ENCODE data around the gene USP22. TPM values are rescaled to one million over a fixed set of nuclear protein-coding genes. Genes with fewer than 3 reads are reported as not detected.

USP22 gene
- total and polyA plus RNA-seq, 2 donors (not counting 3 experiments of a cell fraction or from before 2014, with no cell fraction given): 204 to 260 TPM

GRCh38 chr17:21013983-21014382 is 28.8 kb downstream of the USP22 start:
- TF ChIP-seq, protein P1, sequence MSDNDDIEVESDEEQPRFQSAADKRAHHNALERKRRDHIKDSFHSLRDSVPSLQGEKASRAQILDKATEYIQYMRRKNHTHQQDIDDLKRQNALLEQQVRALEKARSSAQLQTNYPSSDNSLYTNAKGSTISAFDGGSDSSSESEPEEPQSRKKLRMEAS (IDR thresholded peaks at IDR 0.05; ENCODE audit: insufficient read depth, insufficient read length): no peak
- no peak for TF ChIP-seq GATA2 (IDR thresholded peaks at IDR 0.05; ENCODE audit: insufficient read depth, insufficient read length, low read depth, low read length)
- TF ChIP-seq POLR2AphosphoS5 (IDR thresholded peaks at IDR 0.05; ENCODE audit: insufficient read depth, low read depth, low read length): no peak
- TF ChIP-seq EZH2 (IDR thresholded peaks at IDR 0.05; ENCODE audit: borderline replicate concordance, low read depth, low read length, severe bottlenecking): no peak
- TF ChIP-seq FOS (IDR thresholded peaks at IDR 0.05; ENCODE audit: borderline replicate concordance, insufficient read depth, low read length): no peak
- no peak for TF ChIP-seq POLR2A (IDR thresholded peaks at IDR 0.05; ENCODE audit: low read depth, low read length)
- no peak for TF ChIP-seq MYC (IDR thresholded peaks at IDR 0.05; ENCODE audit: low read depth, low read length)
- no peak for TF ChIP-seq JUN (IDR thresholded peaks at IDR 0.05; ENCODE audit: borderline replicate concordance, insufficient read depth, insufficient read length, low read depth)
- no peak for TF ChIP-seq CTCF (IDR thresholded peaks at IDR 0.05; ENCODE audit: extremely low read depth in 1 of 2, insufficient read depth in 1 of 2, low read depth in 1 of 2, low read length in 2 of 2)
- H3K79me2 ChIP-seq (ENCODE audit: control insufficient read depth, insufficient read depth, low read length): peaks cover 81% of the 10 kb centered on the region
- H3K9me3 ChIP-seq (replicated peaks; ENCODE audit: control insufficient read depth, insufficient read depth, low read length): no peaks in the 10 kb centered on the region
- POLR2A ChIA-PET: no interaction called here
- DNase-seq (ENCODE audit: low read depth, low spot score) (no peak), FAIRE-seq (no peak)
- H3K9ac ChIP-seq (replicated peaks; ENCODE audit: extremely low read depth, insufficient read depth, low read length): no peak overlapping the region
- H3K4me2 ChIP-seq (ENCODE audit: insufficient read depth, low read length): no peak overlapping the region
- peaks cover 62 to 81% of the 10 kb centered on the region in 2 experiments for H3K36me3 ChIP-seq (ENCODE audit: control insufficient read depth in 2 of 2, extremely low read depth in 1 of 2, insufficient read depth in 2 of 2, low read length in 2 of 2)
- no peaks in the 10 kb centered on the region for H3K27me3 ChIP-seq (ENCODE audit: control insufficient read depth in 2 of 2, insufficient read depth in 2 of 2, low read length in 2 of 2)
- no peak overlapping the region for H2AFZ ChIP-seq (ENCODE audit: low read depth, low read length)
- no peaks in the 10 kb centered on the region for H3K9me1 ChIP-seq (replicated peaks; ENCODE audit: control insufficient read depth, extremely low read depth, insufficient read depth, low read length)
- no TSS peak for BruUV-seq (replicated peaks)
- no peaks in the 10 kb centered on the region for H3K4me1 ChIP-seq (ENCODE audit: control insufficient read depth, extremely low read depth, insufficient read depth, low read length)
- no peak overlapping the region for H3K27ac ChIP-seq (ENCODE audit: insufficient read depth, low read depth, low read length)
- intact Hi-C loops (cut with micrococcal nuclease) (no loop called here), dilution Hi-C loops (cut with MboI; ENCODE audit: extremely low pct_ligation_motif_present, low sequenced_read_pairs) (no loop called here)
- no peak overlapping the region for H3K4me3 ChIP-seq (replicated peaks in 1 of 3; ENCODE audit: insufficient read depth in 1 of 3, low read depth in 1 of 3, low read length in 3 of 3)
- CTCF ChIA-PET: no interaction called here
- peaks cover 14% of the 10 kb centered on the region for H4K20me1 ChIP-seq (replicated peaks; ENCODE audit: control insufficient read depth, extremely low read depth, insufficient read depth, low read length)
